Suprapubic skin (tissue), 4 donors: ENCODE results near the gene TRIM56. TPM values are rescaled to one million over a fixed set of nuclear protein-coding genes. Genes with fewer than 3 reads are reported as not detected.
"Not testable (repeated sequence)": the region's sequence is repeated elsewhere in the genome, so short reads cannot be mapped to it uniquely, and the experiment has no call there.

Experiments
- DNase-seq, 2 donors: peaks; one replicate each; pipeline ENCODE4 v3.0.0-alpha.2; 2019; ENCODE audit warnings: low spot score in 2 of 2
- H3K27ac ChIP-seq: fragments of 200-600 bp; sonication (generic); one replicate; pipeline ENCODE4 v1.5.1; 2019
- H3K27me3 ChIP-seq: fragments of 200-600 bp; sonication (generic); one replicate; pipeline ENCODE4 v1.5.1; 2019
- H3K36me3 ChIP-seq: fragments of 200-600 bp; sonication (generic); one replicate; pipeline ENCODE4 v1.5.1; 2019
- H3K4me1 ChIP-seq: fragments of 200-600 bp; sonication (generic); one replicate; pipeline ENCODE4 v1.5.1; 2019
- H3K4me3 ChIP-seq: fragments of 200-600 bp; sonication (generic); one replicate; pipeline ENCODE4 v1.5.1; 2019; ENCODE audit warnings: mild to moderate bottlenecking
- H3K9me3 ChIP-seq: fragments of 200-600 bp; sonication (generic); one replicate; pipeline ENCODE4 v1.5.1; 2019
- EP300 ChIP-seq: sonication (generic); formaldehyde crosslinking; IDR thresholded peaks from one replicate; pipeline ENCODE4 v1.6.1; 2017; ENCODE audit warnings: antibody characterized with exemption
- POLR2A ChIP-seq, 2 donors: fragments of 450-650 bp; IDR thresholded peaks; one replicate each; pipeline ENCODE4 v1.6.1; 2017; ENCODE audit warnings: antibody characterized with exemption in 2 of 2, mild to moderate bottlenecking in 2 of 2, moderate library complexity in 2 of 2
- POLR2AphosphoS5 ChIP-seq, 3 donors: sonication (generic); formaldehyde crosslinking; IDR thresholded peaks; one replicate each; pipeline ENCODE4 v1.6.1; 2017; ENCODE audit warnings: antibody characterized with exemption in 3 of 3
- WGBS: methylation state at CpG from one replicate; pipeline ENCODE4 v1.1.5; 2018; 5-methylcytosine and 5-hydroxymethylcytosine counted together
- total RNA-seq, 4 donors: library from RNA; depleted of rRNA; stranded (reverse); fragments of >200 nt; gene quantifications; one replicate each; pipeline ENCODE4 v1.1.0, GENCODE V29; 2016
- TF ChIP-seq, protein P1 (sequence below), 2 donors: fragments of 200-600 bp in 1 of 2; fragments of 450-650 bp in 1 of 2; sonication (generic) in 1 of 2; IDR thresholded peaks; one replicate each; pipeline ENCODE4 v1.5.1; 2016 to 2019; ENCODE audit warnings: antibody characterized with exemption in 2 of 2, mild to moderate bottlenecking in 1 of 2, moderate library complexity in 1 of 2

Gene TRIM56
- total RNA-seq, 4 donors from 2014 or later, result 12.1 to 28.9 (median 17.8) TPM

- TF ChIP-seq, protein P1, sequence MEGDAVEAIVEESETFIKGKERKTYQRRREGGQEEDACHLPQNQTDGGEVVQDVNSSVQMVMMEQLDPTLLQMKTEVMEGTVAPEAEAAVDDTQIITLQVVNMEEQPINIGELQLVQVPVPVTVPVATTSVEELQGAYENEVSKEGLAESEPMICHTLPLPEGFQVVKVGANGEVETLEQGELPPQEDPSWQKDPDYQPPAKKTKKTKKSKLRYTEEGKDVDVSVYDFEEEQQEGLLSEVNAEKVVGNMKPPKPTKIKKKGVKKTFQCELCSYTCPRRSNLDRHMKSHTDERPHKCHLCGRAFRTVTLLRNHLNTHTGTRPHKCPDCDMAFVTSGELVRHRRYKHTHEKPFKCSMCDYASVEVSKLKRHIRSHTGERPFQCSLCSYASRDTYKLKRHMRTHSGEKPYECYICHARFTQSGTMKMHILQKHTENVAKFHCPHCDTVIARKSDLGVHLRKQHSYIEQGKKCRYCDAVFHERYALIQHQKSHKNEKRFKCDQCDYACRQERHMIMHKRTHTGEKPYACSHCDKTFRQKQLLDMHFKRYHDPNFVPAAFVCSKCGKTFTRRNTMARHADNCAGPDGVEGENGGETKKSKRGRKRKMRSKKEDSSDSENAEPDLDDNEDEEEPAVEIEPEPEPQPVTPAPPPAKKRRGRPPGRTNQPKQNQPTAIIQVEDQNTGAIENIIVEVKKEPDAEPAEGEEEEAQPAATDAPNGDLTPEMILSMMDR (IDR thresholded peaks at IDR 0.05), result no peak
- TF ChIP-seq EP300, result no peak
- no peak for TF ChIP-seq POLR2A (IDR thresholded peaks at IDR 0.05)
- no peak for TF ChIP-seq POLR2AphosphoS5 (IDR thresholded peaks at IDR 0.05)
- no peak overlapping the region for H3K27ac ChIP-seq
- no peaks in the 10 kb centered on the region for H3K36me3 ChIP-seq
- H3K4me1 ChIP-seq, result peaks cover 40% of the 10 kb centered on the region
- DNase-seq, result no peak
- WGBS, result 47% methylated on average over 15 of the region's 15 CpGs
- no peak overlapping the region for H3K4me3 ChIP-seq
- no peaks in the 10 kb centered on the region for H3K27me3 ChIP-seq
- H3K9me3 ChIP-seq, result no peaks in the 10 kb centered on the region
Observed at GRCh38 chr7:101104193-101104713, 19.0 kb downstream of the TRIM56 start.

GRCh38 chr7:101104799-101105198 is 19.5 kb downstream of the TRIM56 start:
- Histone ChIP-seq H3K4me1 (peaks cover 40% of the 10 kb centered on the region), H3K4me3 (no peak overlapping the region), H3K27me3 (no peaks in the 10 kb centered on the region), H3K36me3 (no peaks in the 10 kb centered on the region), H3K9me3 (no peaks in the 10 kb centered on the region), H3K27ac (no peak overlapping the region)
- TF ChIP-seq, protein P1 (IDR thresholded peaks at IDR 0.05), result no peak
- no peak for TF ChIP-seq POLR2AphosphoS5 (IDR thresholded peaks at IDR 0.05)
- TF ChIP-seq POLR2A (IDR thresholded peaks at IDR 0.05), result no peak
- TF ChIP-seq EP300, result no peak
- 57% methylated on average over 3 of the region's 3 CpGs for WGBS
- DNase-seq, result no peak

- 70% methylated on average over 5 of the region's 5 CpGs for WGBS
- not testable (repeated sequence) for DNase-seq, H3K27me3 ChIP-seq, H3K36me3 ChIP-seq, H3K9me3 ChIP-seq, H3K4me3 ChIP-seq, H3K27ac ChIP-seq
- H3K4me1 ChIP-seq, result peaks cover 37% of the 10 kb centered on the region
Observed at GRCh38 chr7:101105248-101105647, 20.0 kb downstream of the TRIM56 start.

DNA sequence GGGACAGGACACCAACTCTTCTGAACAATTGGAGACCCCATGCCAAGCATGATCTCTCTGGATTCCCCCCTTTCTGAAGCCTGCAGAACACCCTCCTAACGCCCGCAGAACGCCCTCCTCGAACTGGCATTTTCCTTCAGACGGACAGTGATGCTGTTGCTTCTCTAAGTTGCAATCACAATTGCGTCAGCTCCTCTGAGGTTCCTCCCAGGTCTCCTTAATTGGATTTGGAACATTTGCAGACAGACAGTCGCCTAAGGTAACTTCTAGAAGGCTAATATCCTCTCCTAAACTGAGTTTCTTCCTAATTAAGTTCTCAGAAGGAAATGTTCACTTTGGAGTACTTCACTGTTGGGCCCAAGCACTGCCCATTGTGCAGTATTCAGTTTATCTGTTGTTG is 21.1 kb downstream of the TRIM56 start:
- no peak overlapping the region for H3K27ac ChIP-seq
- 89% methylated on average over 7 of the region's 7 CpGs for WGBS
- no peak overlapping the region for H3K4me3 ChIP-seq
- H3K27me3 ChIP-seq, result no peaks in the 10 kb centered on the region
- H3K36me3 ChIP-seq, result no peaks in the 10 kb centered on the region
- H3K9me3 ChIP-seq, result no peaks in the 10 kb centered on the region
- peaks cover 27% of the 10 kb centered on the region for H3K4me1 ChIP-seq
- no peak for TF ChIP-seq EP300
- TF ChIP-seq, protein P1 (IDR thresholded peaks at IDR 0.05), result no peak
- no peak for TF ChIP-seq POLR2A (IDR thresholded peaks at IDR 0.05)
- no peak for TF ChIP-seq POLR2AphosphoS5 (IDR thresholded peaks at IDR 0.05)
- DNase-seq, result no peak

GRCh38 chr7:101108330-101108857 is 23.1 kb downstream of the TRIM56 start:
- H3K9me3 ChIP-seq, result no peaks in the 10 kb centered on the region
- no peaks in the 10 kb centered on the region for H3K27me3 ChIP-seq
- WGBS, result 43% methylated on average over 11 of the region's 16 CpGs
- H3K4me1 ChIP-seq, result peaks cover 27% of the 10 kb centered on the region
- no peak overlapping the region for H3K4me3 ChIP-seq
- DNase-seq, result no peak
- H3K27ac ChIP-seq, result no peak overlapping the region
- no peaks in the 10 kb centered on the region for H3K36me3 ChIP-seq
- TF ChIP-seq POLR2A (IDR thresholded peaks at IDR 0.05) (no peak), POLR2AphosphoS5 (IDR thresholded peaks at IDR 0.05) (no peak), EP300 (no peak)
- TF ChIP-seq, protein P1 (IDR thresholded peaks at IDR 0.05), result no peak

GRCh38 chr7:101108961-101109360 is 23.7 kb downstream of the TRIM56 start:
- 33% methylated on average over 1 of the region's 7 CpGs for WGBS
- H3K4me3 ChIP-seq, result no peak overlapping the region
- peaks cover 27% of the 10 kb centered on the region for H3K4me1 ChIP-seq
- TF ChIP-seq EP300 (no peak), POLR2A (IDR thresholded peaks at IDR 0.05) (no peak), POLR2AphosphoS5 (IDR thresholded peaks at IDR 0.05) (no peak)
- TF ChIP-seq, protein P1 (IDR thresholded peaks at IDR 0.05), result no peak
- no peak for DNase-seq
- peak overlapping the region; percentile 35 for H3K27ac ChIP-seq
- no peaks in the 10 kb centered on the region for H3K9me3 ChIP-seq
- no peaks in the 10 kb centered on the region for H3K36me3 ChIP-seq
- H3K27me3 ChIP-seq, result no peaks in the 10 kb centered on the region
